K562 (cell line): ENCODE measurements around the gene VGLL4.

ENCODE experiments used
- JUN ChIP-seq, 2 experiments: sonication (generic) in 1 of 2; formaldehyde crosslinking in 1 of 2; IDR thresholded peaks; 2 replicates each; pipeline versions ENCODE4 v1.6.1 to v1.8.0; 2012 to 2022; ENCODE audit warnings: borderline replicate concordance in 2 of 2, mild to moderate bottlenecking in 2 of 2, improper control_type of control experiment in 1 of 2, low read depth in 1 of 2, low read length in 1 of 2, missing genetic modification reagents in 1 of 2
- NR2C2 ChIP-seq, 2 experiments: fragments of 200-800 bp in 1 of 2; sonication (Bioruptor generic) in 1 of 2; sonication (generic) in 1 of 2; formaldehyde crosslinking in 1 of 2; IDR thresholded peaks; 2 replicates each; pipeline versions ENCODE4 v1.6.1 to v1.8.0; 2016 to 2022; ENCODE audit warnings: mild to moderate bottlenecking in 1 of 2, missing compliant biosample characterization in 1 of 2, missing genetic modification characterization in 1 of 2, missing genetic modification reagents in 1 of 2
- ZNF263 ChIP-seq: sonication (generic); formaldehyde crosslinking; IDR thresholded peaks from 2 replicates; pipeline ENCODE4 v1.8.0; 2022; ENCODE audit warnings: mild to moderate bottlenecking, missing genetic modification reagents, borderline replicate concordance

DNA sequence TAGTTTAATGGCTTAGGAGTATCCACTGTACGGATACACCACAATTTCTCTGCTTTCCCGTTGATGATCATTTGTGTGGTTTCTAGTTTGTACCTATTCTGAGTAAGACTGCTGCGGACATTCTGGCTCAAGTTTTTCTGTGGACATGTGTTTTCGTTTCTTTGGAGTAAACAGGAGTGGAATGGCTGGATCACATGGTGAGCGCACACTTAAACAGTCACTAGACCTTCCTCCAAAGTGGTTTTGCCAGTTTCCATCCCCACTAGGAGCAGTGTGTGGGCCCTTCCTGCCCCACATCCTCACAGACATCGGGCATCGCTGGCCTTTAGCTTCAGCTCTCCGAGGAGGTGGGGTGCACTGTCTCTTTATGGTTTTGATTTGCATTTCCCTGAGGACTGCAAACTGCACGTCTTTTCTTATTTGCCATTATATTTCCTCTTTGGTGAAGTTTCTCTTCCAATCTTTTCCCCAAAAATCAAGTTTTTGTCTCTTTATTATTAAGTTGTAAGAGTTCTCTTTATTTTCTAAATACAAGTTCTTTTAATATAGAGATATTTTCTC is 94.1 kb downstream of the VGLL4 start:
- TF ChIP-seq ZNF263 (CRISPR knock-in tag) (no peak), JUN (IDR thresholded peaks at IDR 0.05; ENCODE audit: borderline replicate concordance, low read depth, low read length) (no peak), JUN (CRISPR knock-in tag; IDR thresholded peaks at IDR 0.05; ENCODE audit: borderline replicate concordance) (no peak), NR2C2 (CRISPR knock-in tag; IDR thresholded peaks at IDR 0.05) (no peak), NR2C2 (tag; IDR thresholded peaks at IDR 0.05) (no peak)
